ENCODE results near the gene CTTNBP2. TPM values are rescaled to one million over a fixed set of nuclear protein-coding genes. Genes with fewer than 3 reads are reported as not detected.

The CTTNBP2 gene
- polyA plus RNA-seq, 1 donor from 2014 or later = 53.5 TPM

GRCh38 chr7:117739085-117739484 lies 134.2 kb downstream of the CTTNBP2 start:
- H4K20me1 ChIP-seq (ENCODE audit: insufficient read depth) = no peaks in the 10 kb centered on the region
- no peak overlapping the region for H2AFZ ChIP-seq (ENCODE audit: low read depth, low read length)
- no peaks in the 10 kb centered on the region for H3K79me2 ChIP-seq (replicated peaks; ENCODE audit: insufficient read depth, low read length)
- no peak for TF ChIP-seq CTCF (IDR thresholded peaks at IDR 0.05; ENCODE audit: poor library complexity, severe bottlenecking)
- TF ChIP-seq REST (IDR thresholded peaks at IDR 0.05; ENCODE audit: borderline replicate concordance) = no peak
- TF ChIP-seq POLR2AphosphoS5 (IDR thresholded peaks at IDR 0.05) = no peak
- TF ChIP-seq EP300 (conservative IDR thresholded peaks at IDR 0.05; ENCODE audit: poor library complexity, severe bottlenecking) = no peak
- no peak for TF ChIP-seq SMC3 (conservative IDR thresholded peaks at IDR 0.05; ENCODE audit: poor library complexity)
- no peak for TF ChIP-seq MXI1 (conservative IDR thresholded peaks at IDR 0.05; ENCODE audit: poor library complexity, severe bottlenecking)
- no peak for TF ChIP-seq TAF1 (IDR thresholded peaks at IDR 0.05; ENCODE audit: low read depth)
- no peak for TF ChIP-seq EZH2 (IDR thresholded peaks at IDR 0.05; ENCODE audit: borderline replicate concordance, insufficient read depth, low read length, poor library complexity, severe bottlenecking)
- TF ChIP-seq RAD21 (conservative IDR thresholded peaks at IDR 0.05) = no peak
- peaks cover 9% of the 10 kb centered on the region for H3K36me3 ChIP-seq (ENCODE audit: insufficient read depth, low read length)
- H3K27ac ChIP-seq (ENCODE audit: low read length) = no peak overlapping the region
- H3K9ac ChIP-seq (ENCODE audit: low read length) = no peak overlapping the region
- H3K9me3 ChIP-seq (ENCODE audit: low read length) = no peaks in the 10 kb centered on the region
- H3K4me2 ChIP-seq (ENCODE audit: low read length) = no peak overlapping the region
- H3F3A ChIP-seq (ENCODE audit: insufficient read depth, low read length, poor library complexity, severe bottlenecking) = no peaks in the 10 kb centered on the region
- H3K9me2 ChIP-seq (ENCODE audit: insufficient read depth, low read length) = no peaks in the 10 kb centered on the region
- no peaks in the 10 kb centered on the region for H3K27me3 ChIP-seq (ENCODE audit: insufficient read depth, low read depth, low read length)
- no peak overlapping the region for H3K4me3 ChIP-seq (ENCODE audit: low read length)

GRCh38 chr7:117737926-117738325 lies 135.3 kb downstream of the CTTNBP2 start:
- H3K36me3 ChIP-seq (ENCODE audit: insufficient read depth, low read length) = peaks cover 12% of the 10 kb centered on the region
- H4K20me1 ChIP-seq (ENCODE audit: insufficient read depth) = no peaks in the 10 kb centered on the region
- no peaks in the 10 kb centered on the region for H3K9me3 ChIP-seq (ENCODE audit: low read length)
- no peak for TF ChIP-seq CTCF (IDR thresholded peaks at IDR 0.05; ENCODE audit: poor library complexity, severe bottlenecking)
- no peak for TF ChIP-seq POLR2AphosphoS5 (IDR thresholded peaks at IDR 0.05)
- no peak for TF ChIP-seq RAD21 (conservative IDR thresholded peaks at IDR 0.05)
- TF ChIP-seq MXI1 (conservative IDR thresholded peaks at IDR 0.05; ENCODE audit: poor library complexity, severe bottlenecking) = no peak
- TF ChIP-seq SMC3 (conservative IDR thresholded peaks at IDR 0.05; ENCODE audit: poor library complexity) = no peak
- no peak for TF ChIP-seq EZH2 (IDR thresholded peaks at IDR 0.05; ENCODE audit: borderline replicate concordance, insufficient read depth, low read length, poor library complexity, severe bottlenecking)
- TF ChIP-seq TAF1 (IDR thresholded peaks at IDR 0.05; ENCODE audit: low read depth) = no peak
- no peak for TF ChIP-seq REST (IDR thresholded peaks at IDR 0.05; ENCODE audit: borderline replicate concordance)
- no peak for TF ChIP-seq EP300 (conservative IDR thresholded peaks at IDR 0.05; ENCODE audit: poor library complexity, severe bottlenecking)
- no peaks in the 10 kb centered on the region for H3K27me3 ChIP-seq (ENCODE audit: insufficient read depth, low read depth, low read length)
- no peak overlapping the region for H3K9ac ChIP-seq (ENCODE audit: low read length)
- H2AFZ ChIP-seq (ENCODE audit: low read depth, low read length) = no peak overlapping the region
- no peak overlapping the region for H3K4me2 ChIP-seq (ENCODE audit: low read length)
- no peaks in the 10 kb centered on the region for H3K79me2 ChIP-seq (replicated peaks; ENCODE audit: insufficient read depth, low read length)
- no peaks in the 10 kb centered on the region for H3F3A ChIP-seq (ENCODE audit: insufficient read depth, low read length, poor library complexity, severe bottlenecking)
- H3K9me2 ChIP-seq (ENCODE audit: insufficient read depth, low read length) = no peaks in the 10 kb centered on the region
- H3K4me3 ChIP-seq (ENCODE audit: low read length) = no peak overlapping the region
- H3K27ac ChIP-seq (ENCODE audit: low read length) = no peak overlapping the region
